Stimulated activated naive B cell treated with anti-CD40 and anti-IgM and Interleukin-4, amounts not matched to agents 10 μg/mL and 1 μg/mL and 100 μg/mL, for 72 hours (primary cell): ENCODE data around the gene ACTR3C.
"Not testable (repeated sequence)": the region's sequence is repeated elsewhere in the genome, so short reads cannot be mapped to it uniquely, and the experiment has no call there.

ENCODE experiments used
- ATAC-seq, 2 donors: fragments of 150-1000 bp; cut with Tn5 transposase; replicated peaks; 2 replicates each; pipeline ENCODE4 v1.10.0; 2021; ENCODE audit warnings: moderate library complexity in 1 of 2
- DNase-seq: peaks from one replicate; pipeline ENCODE4 v3.0.0; 2021
- H3K27ac Mint-ChIP-seq: one replicate; pipeline ENCODE4 v1.8.0; 2022; ENCODE audit warnings: mild to moderate bottlenecking, mixed read lengths
- H3K27me3 Mint-ChIP-seq, 2 donors: one replicate each; pipeline ENCODE4 v1.8.0; 2022; ENCODE audit warnings: mixed read lengths in 2 of 2
- H3K36me3 Mint-ChIP-seq, 2 donors: one replicate each; pipeline ENCODE4 v1.8.0; 2022; ENCODE audit warnings: mixed read lengths in 2 of 2, mild to moderate bottlenecking in 1 of 2
- H3K4me1 Mint-ChIP-seq, 2 donors: one replicate each; pipeline ENCODE4 v1.8.0; 2022; ENCODE audit warnings: mixed read lengths in 2 of 2, mild to moderate bottlenecking in 1 of 2
- H3K4me3 Mint-ChIP-seq, 2 donors: one replicate each; pipeline ENCODE4 v1.8.0; 2022; ENCODE audit warnings: mild to moderate bottlenecking in 2 of 2, mixed read lengths in 2 of 2, moderate library complexity in 1 of 2
- H3K9me3 Mint-ChIP-seq, 2 donors: one replicate each; pipeline ENCODE4 v1.8.0; 2022; ENCODE audit warnings: mixed read lengths in 2 of 2, mild to moderate bottlenecking in 1 of 2

The ACTR3C gene

GRCh38 chr7:150283608-150284007, 39.7 kb downstream of the ACTR3C start:
- DNase-seq, H3K36me3 Mint-ChIP-seq, H3K4me3 Mint-ChIP-seq, H3K27ac Mint-ChIP-seq, H3K4me1 Mint-ChIP-seq, H3K27me3 Mint-ChIP-seq, H3K9me3 Mint-ChIP-seq: not testable (repeated sequence)
- ATAC-seq: peak; percentile 33 to 43

DNA sequence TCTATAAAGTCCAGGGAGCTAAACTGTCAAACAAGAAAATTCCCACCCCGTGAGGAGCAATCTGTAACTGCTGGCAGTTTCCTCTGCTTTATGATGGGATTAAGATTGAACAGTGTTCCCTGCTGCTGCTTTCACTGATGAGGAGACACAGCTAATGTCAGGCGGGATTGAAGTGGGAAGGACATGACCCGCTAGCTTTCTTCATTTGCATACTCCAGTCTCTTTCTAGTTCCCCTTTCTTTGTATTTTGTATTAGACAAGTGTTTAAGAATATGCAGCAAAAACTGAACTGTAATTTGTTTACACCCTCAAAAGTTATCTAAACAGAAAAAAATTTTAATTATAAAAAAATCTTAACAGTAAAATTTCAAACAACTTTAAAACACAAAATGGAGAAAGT, 40.2 kb downstream of the ACTR3C start:
- not testable (repeated sequence) for DNase-seq, H3K27me3 Mint-ChIP-seq, H3K36me3 Mint-ChIP-seq, H3K9me3 Mint-ChIP-seq, ATAC-seq, H3K4me1 Mint-ChIP-seq, H3K4me3 Mint-ChIP-seq, H3K27ac Mint-ChIP-seq

GRCh38 chr7:150281681-150282403, 41.5 kb downstream of the ACTR3C start:
- not testable (repeated sequence) for DNase-seq, H3K4me3 Mint-ChIP-seq, H3K4me1 Mint-ChIP-seq, H3K27ac Mint-ChIP-seq, ATAC-seq, H3K27me3 Mint-ChIP-seq, H3K36me3 Mint-ChIP-seq, H3K9me3 Mint-ChIP-seq

DNA sequence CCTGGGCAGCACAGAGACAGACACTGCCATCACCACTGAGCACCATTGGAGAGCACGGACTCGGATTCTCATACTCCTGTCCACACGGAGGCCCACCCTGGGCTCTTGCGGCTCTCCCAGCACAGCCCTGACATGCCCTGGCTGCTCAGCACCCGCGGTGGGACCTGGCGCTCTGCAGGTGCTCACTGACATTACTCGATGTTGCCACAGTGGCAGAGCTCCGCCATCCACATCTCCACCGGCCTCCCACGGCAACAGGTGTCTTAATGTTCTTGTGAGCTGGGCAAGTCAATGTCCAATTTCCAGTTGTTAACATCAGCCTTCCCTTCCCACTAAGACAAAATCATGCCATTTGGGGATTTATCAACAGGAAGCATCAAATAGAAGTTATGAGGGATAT, 45.0 kb downstream of the ACTR3C start:
- not testable (repeated sequence) for H3K27ac Mint-ChIP-seq, H3K4me1 Mint-ChIP-seq, H3K9me3 Mint-ChIP-seq, H3K27me3 Mint-ChIP-seq, DNase-seq, H3K36me3 Mint-ChIP-seq, H3K4me3 Mint-ChIP-seq, ATAC-seq

DNA sequence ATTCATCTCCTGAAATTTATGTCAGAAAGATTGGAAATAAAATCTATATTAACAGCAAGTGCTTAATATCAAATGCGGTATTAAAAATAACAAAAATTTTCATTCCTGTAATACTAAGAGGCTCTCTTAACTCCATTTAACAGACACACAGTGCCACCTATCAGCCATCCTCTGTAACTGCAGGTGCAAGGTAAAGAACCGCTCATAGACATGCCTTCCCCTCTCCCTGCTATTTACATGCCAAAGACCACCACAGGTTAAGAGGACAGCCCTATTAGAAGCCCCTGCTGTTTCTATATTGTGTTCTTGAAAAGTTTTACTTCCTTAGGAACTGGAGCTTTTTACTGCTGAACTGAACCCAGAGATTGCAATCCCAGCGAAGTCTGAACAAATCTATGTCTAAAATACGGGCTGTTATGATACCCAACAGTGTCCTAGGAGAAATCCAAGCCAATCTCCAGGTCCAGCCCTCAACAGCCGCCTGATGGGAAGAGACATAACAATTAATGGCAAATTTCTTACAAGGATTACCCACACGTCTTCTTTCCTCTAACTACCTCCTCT, 47.1 kb downstream of the ACTR3C start:
- H3K9me3 Mint-ChIP-seq, H3K4me3 Mint-ChIP-seq, H3K27me3 Mint-ChIP-seq, H3K27ac Mint-ChIP-seq, H3K4me1 Mint-ChIP-seq, DNase-seq, H3K36me3 Mint-ChIP-seq: not testable (repeated sequence)
- peak; percentile 68 to 69 for ATAC-seq

- not testable (repeated sequence) for ATAC-seq, DNase-seq, H3K27me3 Mint-ChIP-seq, H3K27ac Mint-ChIP-seq, H3K36me3 Mint-ChIP-seq, H3K9me3 Mint-ChIP-seq, H3K4me3 Mint-ChIP-seq, H3K4me1 Mint-ChIP-seq
Measured at GRCh38 chr7:150271898-150272297, 51.4 kb downstream of the ACTR3C start.

GRCh38 chr7:150270101-150270824, 53.1 kb downstream of the ACTR3C start:
- H3K9me3 Mint-ChIP-seq, H3K36me3 Mint-ChIP-seq, H3K27me3 Mint-ChIP-seq, ATAC-seq, H3K4me1 Mint-ChIP-seq, H3K27ac Mint-ChIP-seq, DNase-seq, H3K4me3 Mint-ChIP-seq: not testable (repeated sequence)

DNA sequence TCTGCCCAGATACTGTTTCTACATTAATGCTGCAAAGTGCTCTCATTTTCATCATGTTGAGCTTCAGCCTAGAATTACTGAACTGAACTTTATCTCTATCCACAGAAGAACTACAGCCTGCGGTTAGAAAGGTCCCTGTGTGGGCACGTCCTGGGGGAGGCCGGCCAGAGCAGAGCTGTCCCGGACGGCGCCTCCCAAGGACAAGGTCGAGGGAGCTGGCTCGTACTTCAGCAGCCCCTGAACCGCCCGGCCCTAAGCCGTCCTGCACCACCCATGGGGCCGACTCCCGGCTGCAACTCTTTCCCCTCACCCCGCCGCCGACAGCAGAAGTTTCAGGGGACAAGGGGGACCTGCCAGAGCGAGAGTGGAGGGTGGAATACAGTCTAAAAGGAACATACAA, 54.5 kb downstream of the ACTR3C start:
- H3K36me3 Mint-ChIP-seq, H3K27ac Mint-ChIP-seq, H3K9me3 Mint-ChIP-seq, H3K4me3 Mint-ChIP-seq, DNase-seq, ATAC-seq, H3K27me3 Mint-ChIP-seq, H3K4me1 Mint-ChIP-seq: not testable (repeated sequence)

DNA sequence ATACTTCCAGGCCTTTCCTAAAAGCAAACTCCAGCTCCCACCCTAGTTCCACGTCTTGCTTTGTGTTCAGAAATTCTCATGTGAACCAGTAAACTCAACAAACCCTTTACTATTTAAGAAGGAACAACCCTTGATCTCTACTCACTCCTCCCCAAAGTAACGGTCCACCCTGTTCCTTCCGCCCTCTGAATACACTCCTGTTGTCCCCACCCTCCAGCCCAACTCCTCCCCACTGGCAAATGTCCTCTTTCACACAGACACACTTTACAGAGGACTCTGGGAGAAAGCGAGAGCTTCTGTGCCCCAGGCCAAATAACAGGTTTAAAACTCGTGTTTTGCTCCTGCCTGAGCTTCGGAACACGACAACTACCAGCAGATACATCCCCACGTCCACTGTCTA, 55.1 kb downstream of the ACTR3C start:
- not testable (repeated sequence) for ATAC-seq, H3K27ac Mint-ChIP-seq, H3K27me3 Mint-ChIP-seq, H3K36me3 Mint-ChIP-seq, H3K4me3 Mint-ChIP-seq, H3K9me3 Mint-ChIP-seq, DNase-seq, H3K4me1 Mint-ChIP-seq

DNA sequence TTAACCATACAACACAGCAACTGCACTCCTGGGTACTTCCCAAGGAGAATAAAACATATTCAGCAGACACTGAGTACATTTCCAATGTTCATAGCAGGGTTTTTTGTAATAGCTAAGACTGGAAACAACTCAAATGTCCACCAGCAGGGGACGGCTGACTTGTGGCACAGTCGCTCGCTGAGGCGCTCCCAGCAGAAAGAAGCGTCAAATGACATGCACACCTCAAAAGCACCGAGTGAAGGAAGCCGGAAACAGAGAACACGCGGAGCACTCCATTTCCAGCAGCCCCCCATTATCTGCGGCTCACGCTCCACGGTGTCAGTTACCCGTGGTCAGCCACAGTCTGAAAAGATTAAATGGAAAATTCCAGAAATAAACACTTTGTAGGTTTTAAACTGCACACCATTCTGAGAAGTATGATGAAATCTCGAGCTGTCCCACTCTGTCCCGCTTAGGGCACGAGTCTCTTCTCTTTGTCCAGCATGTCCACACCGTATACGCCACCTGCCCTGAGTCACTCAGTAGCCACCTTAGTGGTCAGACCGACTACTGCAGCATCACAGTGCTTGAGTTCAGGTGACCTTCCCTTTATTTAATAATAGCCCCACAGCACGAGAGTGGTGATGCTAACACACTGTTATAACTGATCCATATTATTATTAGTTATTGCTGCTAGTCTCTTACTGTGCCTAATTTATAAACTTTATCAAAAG, 56.2 kb downstream of the ACTR3C start:
- H3K9me3 Mint-ChIP-seq, H3K27me3 Mint-ChIP-seq, H3K36me3 Mint-ChIP-seq, H3K27ac Mint-ChIP-seq, H3K4me3 Mint-ChIP-seq, ATAC-seq, H3K4me1 Mint-ChIP-seq, DNase-seq: not testable (repeated sequence)

DNA sequence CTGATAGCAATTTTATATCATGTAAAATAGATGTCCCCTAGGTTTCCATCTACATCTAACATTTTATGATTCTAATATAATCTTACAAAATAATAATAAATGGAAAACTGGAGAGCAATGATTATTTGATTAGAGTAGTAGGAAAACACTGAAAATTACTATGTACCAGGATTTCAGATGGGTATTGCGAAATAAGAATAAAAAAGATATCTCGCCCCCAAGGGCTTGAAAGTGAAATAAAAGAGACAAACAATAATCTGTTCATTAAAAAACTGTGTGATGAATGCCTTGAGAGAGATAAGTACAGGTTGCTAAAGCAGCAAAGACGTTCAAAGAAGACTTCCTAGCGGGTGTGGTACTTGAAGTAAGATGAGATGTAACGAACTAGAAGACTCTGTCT, 60.7 kb downstream of the ACTR3C start:
- H3K4me1 Mint-ChIP-seq, DNase-seq, H3K36me3 Mint-ChIP-seq, ATAC-seq, H3K27ac Mint-ChIP-seq, H3K4me3 Mint-ChIP-seq, H3K27me3 Mint-ChIP-seq, H3K9me3 Mint-ChIP-seq: not testable (repeated sequence)

DNA sequence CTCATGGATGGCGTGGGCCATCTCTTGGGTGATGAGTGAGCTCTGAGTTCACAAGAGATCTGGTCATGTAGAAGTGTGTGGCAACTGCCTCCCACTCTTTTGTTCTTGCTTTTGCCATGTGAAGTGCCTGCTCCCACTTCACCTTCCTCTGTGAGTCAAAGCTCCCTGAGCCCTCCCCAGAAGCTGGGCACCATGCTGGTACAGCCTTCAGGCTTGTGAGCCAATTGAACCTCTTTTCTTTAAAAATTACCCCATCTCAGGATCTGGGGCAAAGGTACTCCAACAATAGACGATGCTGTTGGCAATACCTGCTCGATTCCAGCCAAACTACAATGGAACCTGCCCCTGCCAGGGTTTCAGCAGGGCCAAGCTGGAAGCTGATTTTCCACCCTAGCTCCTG, 75.6 kb downstream of the ACTR3C start:
- H3K36me3 Mint-ChIP-seq, H3K4me1 Mint-ChIP-seq, H3K9me3 Mint-ChIP-seq, H3K27me3 Mint-ChIP-seq, H3K27ac Mint-ChIP-seq, ATAC-seq, H3K4me3 Mint-ChIP-seq, DNase-seq: not testable (repeated sequence)

DNA sequence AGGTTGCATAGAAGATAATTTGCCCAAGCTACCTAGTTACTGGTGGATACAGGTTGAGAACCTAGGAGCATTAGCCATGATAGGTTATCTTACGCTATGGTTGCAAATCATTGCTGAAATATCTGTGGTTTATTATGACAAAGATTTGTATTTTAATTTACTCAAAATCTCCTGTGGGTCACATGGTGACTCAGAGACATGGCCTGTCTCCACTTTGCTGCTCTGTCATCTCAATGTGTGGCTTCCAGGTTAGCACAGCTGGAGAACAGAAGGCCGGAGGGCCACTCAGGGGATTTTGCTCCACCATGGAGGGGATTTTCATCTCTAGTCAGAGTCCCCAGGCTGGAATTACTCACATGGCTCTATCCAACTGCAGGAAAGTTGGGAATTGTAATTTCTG, 78.1 kb downstream of the ACTR3C start:
- not testable (repeated sequence) for H3K27ac Mint-ChIP-seq, H3K4me1 Mint-ChIP-seq, H3K4me3 Mint-ChIP-seq, DNase-seq, H3K9me3 Mint-ChIP-seq, ATAC-seq, H3K27me3 Mint-ChIP-seq, H3K36me3 Mint-ChIP-seq

DNA sequence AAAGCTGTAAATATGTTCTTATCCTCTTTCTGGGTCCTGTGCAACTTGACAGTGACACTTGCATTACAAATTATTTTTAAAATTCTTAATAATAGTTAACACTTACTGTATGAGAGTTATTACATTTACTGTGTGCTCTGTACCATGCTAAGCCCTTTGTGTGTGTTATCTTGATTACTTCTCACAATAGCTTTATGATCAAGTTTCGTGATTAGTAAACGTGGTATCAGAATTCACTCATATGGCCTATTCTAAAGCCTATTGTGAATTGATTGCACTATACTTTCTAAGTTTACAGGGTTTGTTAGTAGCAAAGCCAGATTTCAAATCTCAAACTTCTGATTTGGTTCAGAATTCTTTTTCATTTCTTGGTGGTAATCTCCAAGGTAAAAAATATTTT, 80.4 kb downstream of the ACTR3C start:
- not testable (repeated sequence) for H3K27me3 Mint-ChIP-seq, H3K4me3 Mint-ChIP-seq, H3K9me3 Mint-ChIP-seq, H3K27ac Mint-ChIP-seq, DNase-seq, ATAC-seq, H3K36me3 Mint-ChIP-seq, H3K4me1 Mint-ChIP-seq

- not testable (repeated sequence) for H3K4me1 Mint-ChIP-seq, H3K27ac Mint-ChIP-seq, DNase-seq, H3K4me3 Mint-ChIP-seq, ATAC-seq, H3K9me3 Mint-ChIP-seq, H3K36me3 Mint-ChIP-seq
- H3K27me3 Mint-ChIP-seq: peaks cover 11 to 17% of the 10 kb centered on the region in 2 donors
Measured at GRCh38 chr7:150225444-150225843, 97.9 kb downstream of the ACTR3C start.
